T-cell (primary cell): ENCODE measurements around the gene ZCCHC2. TPM values are rescaled to one million over a fixed set of nuclear protein-coding genes. Genes with fewer than 3 reads are reported as not detected.

Experiments
- total RNA-seq, 35 experiments: library from RNA in 6 of 35; stranded (reverse) in 6 of 35; fragments of 120-200 nt in 1 of 35; gene quantifications; one replicate each; pipeline versions ENCODE4 v1.2.1 to v1.2.4 and lab custom pipeline; 2013 to 2026

ZCCHC2 gene
- total RNA-seq, 5 donors from 2014 or later (not counting 1 experiment from before 2014, with no cell fraction given) = 46.1 to 88.0 (median 52.2) TPM

Other genes starting within 250 kb of the ZCCHC2 start
- gene TNFRSF11A, start 197.7 kb upstream of the ZCCHC2 start, total RNA-seq = 1 to 10 TPM in 4 of 5 donors, under 1 TPM in 1; 0.41 to 4.6 (median 1.2) TPM
- 10 to 100 TPM in 1 of 5 donors, 1 to 10 TPM in 4; 6.9 to 11.5 (median 7.4) TPM for gene PHLPP1, start 192.5 kb downstream of the ZCCHC2 start, total RNA-seq